ENCODE results near the gene NELFB. TPM values are rescaled to one million over a fixed set of nuclear protein-coding genes. Genes with fewer than 3 reads are reported as not detected.

NELFB gene
- total RNA-seq, 1 donor from 2014 or later: 22.2 TPM

Other genes with a start within 250 kb of the NELFB start
- 61.2 TPM for gene ABCA2, start 227.1 kb upstream of the NELFB start, total RNA-seq
- gene FUT7, start 223.2 kb upstream of the NELFB start, total RNA-seq: 0.08 TPM
- gene NPDC1, start 209.2 kb upstream of the NELFB start, total RNA-seq: 16.6 TPM
- 1.7 TPM for gene ENTPD2, start 201.3 kb upstream of the NELFB start, total RNA-seq
- gene SAPCD2, start 184.8 kb upstream of the NELFB start, total RNA-seq: 0.15 TPM
- gene UAP1L1, start 177.8 kb upstream of the NELFB start, total RNA-seq: 1.8 TPM
- 27.4 TPM for gene MAN1B1, start 168.3 kb upstream of the NELFB start, total RNA-seq
- 87.0 TPM for gene DPP7, start 140.6 kb upstream of the NELFB start, total RNA-seq
- gene GRIN1, start 116.2 kb upstream of the NELFB start, total RNA-seq: not detected
- gene LRRC26, start 85.3 kb upstream of the NELFB start, total RNA-seq: not detected
- gene TMEM210, start 83.3 kb upstream of the NELFB start, total RNA-seq: not detected
- 35.5 TPM for gene ANAPC2, start 66.8 kb upstream of the NELFB start, total RNA-seq
- gene SSNA1, start 66.7 kb upstream of the NELFB start, total RNA-seq: 29.4 TPM
- 13.7 TPM for gene TPRN, start 54.6 kb upstream of the NELFB start, total RNA-seq
- gene TMEM203, start 49.7 kb upstream of the NELFB start, total RNA-seq: 24.5 TPM
- gene NDOR1, start 49.6 kb upstream of the NELFB start, total RNA-seq: 10.1 TPM
- 7.3 TPM for gene RNF208, start 33.1 kb upstream of the NELFB start, total RNA-seq
- 0.81 TPM for gene CYSRT1, start 30.2 kb upstream of the NELFB start, total RNA-seq
- not detected for gene RNF224, start 27.8 kb upstream of the NELFB start, total RNA-seq
- gene SLC34A3, start 24.4 kb upstream of the NELFB start, total RNA-seq: not detected
- 123 TPM for gene TUBB4B, start 14.0 kb upstream of the NELFB start, total RNA-seq
- gene STPG3, start 4.0 kb upstream of the NELFB start, total RNA-seq: not detected
- 3.6 TPM for gene TOR4A, start 22.4 kb downstream of the NELFB start, total RNA-seq
- 1.3 TPM for gene NRARP, start 46.9 kb downstream of the NELFB start, total RNA-seq
- 19.3 TPM for gene EXD3, start 167.8 kb downstream of the NELFB start, total RNA-seq
- 6.0 TPM for gene NOXA1, start 168.1 kb downstream of the NELFB start, total RNA-seq
- 9.0 TPM for gene ENTPD8, start 186.0 kb downstream of the NELFB start, total RNA-seq
- gene NSMF, start 204.0 kb downstream of the NELFB start, total RNA-seq: 23.0 TPM